Common myeloid progenitor, CD34-positive (primary cell): Measurements from ENCODE around the gene MASTL. TPM values are rescaled to one million over a fixed set of nuclear protein-coding genes. Genes with fewer than 3 reads are reported as not detected.

ENCODE experiments used
- CTCF ChIA-PET: fragments of 350-600 bp; sonication (Branson Sonifier 250); formaldehyde crosslinking; loops from one replicate; lab custom pipeline; 2021; ENCODE audit warnings: antibody characterized with exemption; lab: Charles Lee
- POLR2A ChIA-PET: fragments of 350-600 bp; sonication (Branson Sonifier 250); formaldehyde crosslinking; loops from one replicate; lab custom pipeline; 2021; ENCODE audit warnings: antibody characterized with exemption; lab: Charles Lee
- DNase-seq, 3 donors: peaks; one replicate each; pipeline versions ENCODE4 v3.0.0 to v3.0.0-alpha.2; 2013
- H3K27ac ChIP-seq, 2 experiments: 1 replicate in 1 of 2; 2 replicates in 1 of 2; pipeline ENCODE4 v1.7.0; 2013; ENCODE audit warnings: inconsistent platforms in 2 of 2, low read length in 2 of 2, mild to moderate bottlenecking in 2 of 2, low read depth in 1 of 2, moderate library complexity in 1 of 2; ENCODE audit not compliant: severe bottlenecking in 2 of 2, insufficient read depth in 1 of 2, poor library complexity in 1 of 2
- H3K27me3 ChIP-seq, 5 experiments: replicated peaks in 2 of 5; 1 replicate in 3 of 5; 2 replicates in 2 of 5; pipeline versions ENCODE4 v1.6.1 to v1.7.0; 2013; ENCODE audit warnings: low read length in 4 of 5, mild to moderate bottlenecking in 2 of 5, moderate library complexity in 2 of 5, inconsistent platforms in 1 of 5; ENCODE audit not compliant: insufficient read depth in 5 of 5, control insufficient read depth in 4 of 5
- H3K36me3 ChIP-seq, 4 experiments: 1 replicate in 2 of 4; 2 replicates in 2 of 4; pipeline versions ENCODE4 v1.6.1 to v1.7.0; 2013; ENCODE audit warnings: low read length in 3 of 4, control low read depth in 1 of 4, mild to moderate bottlenecking in 1 of 4; ENCODE audit not compliant: control insufficient read depth in 4 of 4, insufficient read depth in 4 of 4
- H3K4me1 ChIP-seq, 4 experiments: 1 replicate in 3 of 4; 2 replicates in 1 of 4; pipeline versions ENCODE4 v1.6.1 to v1.7.1; 2013; ENCODE audit warnings: low read length in 3 of 4, mild to moderate bottlenecking in 3 of 4, control low read depth in 1 of 4, inconsistent platforms in 1 of 4, moderate library complexity in 1 of 4; ENCODE audit not compliant: control insufficient read depth in 4 of 4, insufficient read depth in 4 of 4; ENCODE audit errors: control extremely low read depth in 1 of 4
- H3K4me3 ChIP-seq, 7 experiments: 1 replicate in 4 of 7; 2 replicates in 3 of 7; pipeline versions ENCODE4 v1.5.1 to v1.7.0; 2013; ENCODE audit warnings: mild to moderate bottlenecking in 7 of 7, low read length in 6 of 7, moderate library complexity in 6 of 7, inconsistent platforms in 2 of 7, low read depth in 2 of 7, control low read depth in 1 of 7; ENCODE audit not compliant: insufficient read depth in 4 of 7, control insufficient read depth in 1 of 7; ENCODE audit errors: extremely low read depth in 1 of 7
- H3K9me3 ChIP-seq, 5 experiments: 1 replicate in 4 of 5; 2 replicates in 1 of 5; pipeline versions ENCODE4 v1.6.1 to v1.7.1; 2013; ENCODE audit warnings: low read length in 4 of 5, mild to moderate bottlenecking in 2 of 5, inconsistent platforms in 1 of 5, low read depth in 1 of 5, moderate library complexity in 1 of 5; ENCODE audit not compliant: control insufficient read depth in 4 of 5, insufficient read depth in 2 of 5; ENCODE audit errors: control extremely low read depth in 1 of 5
- WGBS: methylation state at CpG from one replicate; pipeline ENCODE4 v1.1.5; 2013; ENCODE audit not compliant: insufficient coverage; 5-methylcytosine and 5-hydroxymethylcytosine counted together
- polyA plus RNA-seq: library from polyadenylated mRNA; unstranded; fragments of 120-200 nt; gene quantifications from one replicate; pipeline ENCODE4 v1.2.1, GENCODE V29; 2013

The MASTL gene
- 4.3 TPM for polyA plus RNA-seq

DNA sequence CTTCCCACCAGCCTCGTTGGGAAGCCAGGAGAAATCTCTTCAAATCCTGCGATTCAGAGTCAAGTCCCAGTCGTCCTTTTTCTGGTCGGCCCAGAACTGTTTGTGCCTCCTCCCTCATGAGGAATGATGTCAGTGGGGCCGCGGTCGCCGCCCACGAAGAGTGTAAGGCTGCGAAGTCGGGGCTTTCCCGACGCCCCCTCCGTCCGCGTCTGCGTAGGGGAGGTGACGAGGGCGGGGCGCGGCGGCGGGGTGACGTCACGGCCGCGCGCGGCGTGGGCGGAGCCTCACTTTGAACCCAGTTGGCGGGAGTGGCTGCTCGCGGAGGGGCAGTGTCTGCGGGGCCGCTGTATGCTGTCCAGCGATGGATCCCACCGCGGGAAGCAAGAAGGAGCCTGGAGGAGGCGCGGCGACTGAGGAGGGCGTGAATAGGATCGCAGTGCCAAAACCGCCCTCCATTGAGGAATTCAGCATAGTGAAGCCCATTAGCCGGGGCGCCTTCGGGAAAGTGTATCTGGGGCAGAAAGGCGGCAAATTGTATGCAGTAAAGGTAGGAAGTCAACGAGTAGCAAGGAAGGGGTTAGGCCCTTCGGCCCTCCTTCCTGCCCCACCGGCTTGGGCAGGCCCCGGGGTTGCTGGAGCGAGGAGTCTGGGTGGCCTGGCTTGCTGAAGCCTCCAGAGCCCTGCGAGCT, at the start of gene MASTL:
TSS of gene MASTL (plus strand) at position 287 of the 689 bp plus-strand sequence. CDS start at position 362, 75 bp downstream.
- WGBS: under 1% methylated on average over 52 of the region's 55 CpGs
- Histone ChIP-seq H3K4me1 (peaks cover 11 to 39% (median 24%) of the 10 kb centered on the region in 4 experiments), H3K27me3 (no peaks in the 10 kb centered on the region), H3K27ac (peak within 1 kb of the TSS; percentile 99), H3K4me3 (peak within 1 kb of the TSS; percentile 97 to 100 (median 99)), H3K36me3 (peaks cover 0 to 17% (median 8%) of the 10 kb centered on the region in 4 experiments), H3K9me3 (no peaks in the 10 kb centered on the region)
- CTCF ChIA-PET: no interaction called here
- peak; percentile 96 to 98 (median 98) for DNase-seq
- POLR2A ChIA-PET: interaction anchor here (0.6 kb wide), 1 partner anchor 11 kb away, joined by 4 read pairs; no protein-coding TSS in a partner anchor

DNA sequence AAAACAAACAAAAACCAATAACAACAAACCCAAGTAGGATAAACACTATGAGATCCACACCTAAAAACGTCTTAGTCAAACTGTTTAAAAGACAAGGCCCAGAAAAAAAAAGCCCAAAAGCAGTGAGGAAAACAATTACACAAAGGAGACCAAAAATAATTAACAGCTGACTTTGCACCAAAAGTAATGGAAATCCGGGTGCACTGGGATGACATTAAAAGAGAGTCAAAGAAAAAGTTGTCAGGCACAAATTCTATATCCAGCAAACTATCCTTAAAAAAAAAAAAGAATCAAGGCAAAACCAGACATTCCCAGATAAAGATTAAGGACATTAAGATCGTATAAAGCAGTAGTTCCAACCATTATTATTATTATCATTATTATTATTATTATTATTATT, 47.0 kb upstream of the MASTL start:
- DNase-seq: peak in 1 of 3 donors; percentile 8
- no peak overlapping the region for H3K4me3 ChIP-seq
- ChIA-PET POLR2A (no interaction called here), CTCF (no interaction called here)
- peaks cover 0 to 3% (median 0%) of the 10 kb centered on the region in 5 experiments for H3K9me3 ChIP-seq
- no peaks in the 10 kb centered on the region for H3K27me3 ChIP-seq
- H3K36me3 ChIP-seq: peaks cover 18 to 53% (median 22%) of the 10 kb centered on the region in 4 experiments
- H3K27ac ChIP-seq: no peak overlapping the region
- H3K4me1 ChIP-seq: no peaks in the 10 kb centered on the region
- 100% methylated on average over 1 of the region's 3 CpGs for WGBS

DNA sequence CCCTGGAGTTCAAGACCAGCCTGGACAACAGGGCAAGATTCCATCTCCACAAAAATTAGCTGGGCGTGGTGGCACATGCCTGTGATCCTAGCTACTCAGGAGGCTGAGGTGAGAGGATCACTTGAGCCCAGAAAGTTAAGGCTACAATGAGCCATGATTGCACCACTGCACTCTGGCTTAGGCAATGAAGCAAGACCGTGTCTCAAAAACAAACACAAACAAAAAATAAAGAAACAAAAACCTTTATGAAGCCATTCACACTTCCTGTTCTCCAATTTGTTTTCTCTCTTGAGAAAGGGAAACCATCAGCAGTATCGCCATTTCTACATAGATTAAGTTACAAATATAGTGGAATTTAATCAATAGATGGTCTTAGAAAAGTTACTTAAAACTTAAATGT, 20.8 kb upstream of the MASTL start:
- Histone ChIP-seq H3K4me3 (no peak overlapping the region), H3K27ac (no peak overlapping the region), H3K4me1 (no peaks in the 10 kb centered on the region), H3K36me3 (peaks cover 16 to 68% (median 46%) of the 10 kb centered on the region in 4 experiments), H3K27me3 (no peaks in the 10 kb centered on the region), H3K9me3 (no peaks in the 10 kb centered on the region)
- CTCF ChIA-PET: interaction anchor here (1.4 kb wide), 1 partner anchor 8 kb away, joined by 4 read pairs; no protein-coding TSS in a partner anchor
- 100% methylated on average over 2 of the region's 3 CpGs for WGBS
- no peak for DNase-seq
- POLR2A ChIA-PET: no interaction called here

- ChIA-PET POLR2A (no interaction called here), CTCF (no interaction called here)
- 100% methylated on average over 1 of the region's 3 CpGs for WGBS
- peaks cover 7 to 47% (median 33%) of the 10 kb centered on the region in 4 experiments for H3K36me3 ChIP-seq
- H3K4me3 ChIP-seq: no peak overlapping the region
- no peak overlapping the region for H3K27ac ChIP-seq
- no peaks in the 10 kb centered on the region for H3K9me3 ChIP-seq
- no peak for DNase-seq
- no peaks in the 10 kb centered on the region for H3K4me1 ChIP-seq
- no peaks in the 10 kb centered on the region for H3K27me3 ChIP-seq
Observed at GRCh38 chr10:27138277-27138676, 16.9 kb upstream of the MASTL start.

DNA sequence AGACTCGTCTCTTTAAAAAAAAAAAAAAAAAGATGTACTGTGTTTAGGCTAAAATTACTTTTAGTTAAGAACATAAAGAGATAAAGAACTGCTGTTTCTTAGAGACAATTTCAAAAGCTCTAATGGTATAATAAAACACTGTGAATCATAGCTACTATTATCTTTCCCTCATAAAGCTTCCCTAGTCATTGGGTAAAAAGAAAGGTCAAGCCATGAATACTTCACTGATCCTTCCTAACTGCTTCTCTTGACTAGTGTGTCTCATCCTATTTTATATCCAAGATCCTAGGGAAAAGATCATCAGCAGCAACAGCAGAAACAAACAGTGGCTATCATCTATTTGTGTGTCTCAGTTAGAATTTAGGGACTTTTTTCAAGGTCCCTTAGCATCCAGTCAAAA, 11.5 kb upstream of the MASTL start:
- DNase-seq: no peak
- no peak overlapping the region for H3K27ac ChIP-seq
- WGBS: no CpG with 5 or more reads among the region's 1 CpG
- POLR2A ChIA-PET: no interaction called here
- H3K4me3 ChIP-seq: no peak overlapping the region
- H3K4me1 ChIP-seq: peaks cover 0 to 3% (median 0%) of the 10 kb centered on the region in 4 experiments
- no peaks in the 10 kb centered on the region for H3K27me3 ChIP-seq
- CTCF ChIA-PET: interaction anchor here (1.7 kb wide), 1 partner anchor 11 kb away, joined by 6 read pairs; the partner anchor contains the start of gene YME1L1
- peaks cover 16 to 61% (median 40%) of the 10 kb centered on the region in 4 experiments for H3K36me3 ChIP-seq
- no peaks in the 10 kb centered on the region for H3K9me3 ChIP-seq

GRCh38 chr10:27145937-27146336, 9.2 kb upstream of the MASTL start:
- DNase-seq: no peak
- POLR2A ChIA-PET: no interaction called here
- CTCF ChIA-PET: interaction anchor here (1.1 kb wide), 1 partner anchor 27 kb away, joined by 4 read pairs; no protein-coding TSS in a partner anchor

DNA sequence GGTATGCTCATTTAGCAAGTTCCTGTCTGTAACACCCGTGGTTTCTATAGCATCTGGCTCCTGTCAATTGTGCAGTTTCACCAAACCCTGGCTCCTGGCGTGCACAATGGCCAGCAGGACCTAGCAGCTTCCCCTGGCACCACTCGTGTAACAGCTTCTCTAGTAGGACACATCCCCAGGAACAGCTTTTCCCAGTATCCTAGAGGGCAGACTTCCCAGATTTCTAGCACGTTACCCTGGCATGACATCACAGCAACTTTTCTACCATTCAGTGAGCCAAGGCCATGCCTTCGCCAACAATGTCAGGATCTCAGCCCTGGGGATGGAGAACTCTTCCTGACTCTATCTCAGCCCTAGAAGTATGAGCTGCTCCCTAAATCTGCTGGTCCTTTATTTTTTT, 7.5 kb upstream of the MASTL start:
- Histone ChIP-seq H3K9me3 (no peaks in the 10 kb centered on the region), H3K36me3 (peaks cover 11 to 50% (median 35%) of the 10 kb centered on the region in 4 experiments)
- no peak for DNase-seq

More at GRCh38 chr10:27145937-27146336, 9.2 kb upstream of the MASTL start:
- H3K27me3 ChIP-seq: no peaks in the 10 kb centered on the region
- peaks cover 0 to 3% (median 0%) of the 10 kb centered on the region in 4 experiments for H3K4me1 ChIP-seq
- H3K4me3 ChIP-seq: no peak overlapping the region
- no peak overlapping the region for H3K27ac ChIP-seq
- no peaks in the 10 kb centered on the region for H3K9me3 ChIP-seq
- H3K36me3 ChIP-seq: peaks cover 11 to 56% (median 38%) of the 10 kb centered on the region in 4 experiments

More for the DNA sequence above, 7.5 kb upstream of the MASTL start:
- POLR2A ChIA-PET: no interaction called here
- Histone ChIP-seq H3K27me3 (no peaks in the 10 kb centered on the region), H3K4me3 (no peak overlapping the region), H3K4me1 (peaks cover 0 to 10% (median 5%) of the 10 kb centered on the region in 4 experiments), H3K27ac (no peak overlapping the region)
- CTCF ChIA-PET: no interaction called here
- WGBS: 84% methylated on average over 5 of the region's 5 CpGs
